ENCODE results near the gene RYR1.
A peak's percentile ranks its signal among the peaks of the same experiment; 100 is the strongest.

Gene RYR1

GRCh38 chr19:38385057-38385803, 48.3 kb upstream of the RYR1 start:
- no peak overlapping the region for H3K27ac ChIP-seq (ENCODE audit: low read length)

GRCh38 chr19:38385804-38386257, 47.7 kb upstream of the RYR1 start:
- Histone ChIP-seq H3K36me3 (ENCODE audit: insufficient read depth, low read length) (peaks cover 43% of the 10 kb centered on the region), H3K9me3 (ENCODE audit: insufficient read depth, low read length, severe bottlenecking) (no peaks in the 10 kb centered on the region), H3K4me1 (ENCODE audit: insufficient read depth, low read length) (peaks cover 59% of the 10 kb centered on the region), H3K9ac (ENCODE audit: low read depth, low read length) (no peak overlapping the region), H3K27ac (ENCODE audit: low read length) (no peak overlapping the region), H3K4me2 (ENCODE audit: insufficient read depth, low read length) (peak overlapping the region; percentile 100), H3K27me3 (ENCODE audit: insufficient read depth, low read length, poor library complexity) (no peaks in the 10 kb centered on the region), H2AFZ (ENCODE audit: low read depth, low read length) (no peak overlapping the region), H3K79me2 (ENCODE audit: insufficient read depth, low read length) (no peaks in the 10 kb centered on the region; the same call in 1 of the 2 replicates), H4K20me1 (ENCODE audit: insufficient read depth, low read length) (peaks cover 41% of the 10 kb centered on the region), H3K4me3 (ENCODE audit: low read depth in 1 of 2, low read length in 2 of 2) (no peak overlapping the region)
- TF ChIP-seq, protein P1, sequence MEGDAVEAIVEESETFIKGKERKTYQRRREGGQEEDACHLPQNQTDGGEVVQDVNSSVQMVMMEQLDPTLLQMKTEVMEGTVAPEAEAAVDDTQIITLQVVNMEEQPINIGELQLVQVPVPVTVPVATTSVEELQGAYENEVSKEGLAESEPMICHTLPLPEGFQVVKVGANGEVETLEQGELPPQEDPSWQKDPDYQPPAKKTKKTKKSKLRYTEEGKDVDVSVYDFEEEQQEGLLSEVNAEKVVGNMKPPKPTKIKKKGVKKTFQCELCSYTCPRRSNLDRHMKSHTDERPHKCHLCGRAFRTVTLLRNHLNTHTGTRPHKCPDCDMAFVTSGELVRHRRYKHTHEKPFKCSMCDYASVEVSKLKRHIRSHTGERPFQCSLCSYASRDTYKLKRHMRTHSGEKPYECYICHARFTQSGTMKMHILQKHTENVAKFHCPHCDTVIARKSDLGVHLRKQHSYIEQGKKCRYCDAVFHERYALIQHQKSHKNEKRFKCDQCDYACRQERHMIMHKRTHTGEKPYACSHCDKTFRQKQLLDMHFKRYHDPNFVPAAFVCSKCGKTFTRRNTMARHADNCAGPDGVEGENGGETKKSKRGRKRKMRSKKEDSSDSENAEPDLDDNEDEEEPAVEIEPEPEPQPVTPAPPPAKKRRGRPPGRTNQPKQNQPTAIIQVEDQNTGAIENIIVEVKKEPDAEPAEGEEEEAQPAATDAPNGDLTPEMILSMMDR (IDR thresholded peaks at IDR 0.05; ENCODE audit: borderline replicate concordance, extremely low read depth, low read length, poor library complexity, severe bottlenecking), result no peak
- no peak for TF ChIP-seq EZH2 (IDR thresholded peaks at IDR 0.05; ENCODE audit: borderline replicate concordance, low read depth, low read length, severe bottlenecking)
- ATAC-seq (ENCODE audit: insufficient read depth, low read depth) (no peak), DNase-seq (no peak)

More at GRCh38 chr19:38385057-38385803, 48.3 kb upstream of the RYR1 start:
- Histone ChIP-seq H3K4me3 (ENCODE audit: low read depth in 1 of 2, low read length in 2 of 2) (no peak overlapping the region), H3K79me2 (ENCODE audit: insufficient read depth, low read length) (no peaks in the 10 kb centered on the region; the same call in 1 of the 2 replicates), H4K20me1 (ENCODE audit: insufficient read depth, low read length) (peaks cover 45% of the 10 kb centered on the region), H3K9me3 (ENCODE audit: insufficient read depth, low read length, severe bottlenecking) (no peaks in the 10 kb centered on the region), H3K9ac (ENCODE audit: low read depth, low read length) (no peak overlapping the region), H3K4me1 (ENCODE audit: insufficient read depth, low read length) (peaks cover 59% of the 10 kb centered on the region), H2AFZ (ENCODE audit: low read depth, low read length) (no peak overlapping the region), H3K36me3 (ENCODE audit: insufficient read depth, low read length) (peaks cover 49% of the 10 kb centered on the region), H3K27me3 (ENCODE audit: insufficient read depth, low read length, poor library complexity) (no peaks in the 10 kb centered on the region), H3K4me2 (ENCODE audit: insufficient read depth, low read length) (no peak overlapping the region; the same call in 1 of the 2 replicates)
- DNase-seq (no peak), ATAC-seq (ENCODE audit: insufficient read depth, low read depth) (no peak)
- TF ChIP-seq, protein P1 (IDR thresholded peaks at IDR 0.05; ENCODE audit: borderline replicate concordance, extremely low read depth, low read length, poor library complexity, severe bottlenecking), result no peak
- no peak for TF ChIP-seq EZH2 (IDR thresholded peaks at IDR 0.05; ENCODE audit: borderline replicate concordance, low read depth, low read length, severe bottlenecking)

DNA sequence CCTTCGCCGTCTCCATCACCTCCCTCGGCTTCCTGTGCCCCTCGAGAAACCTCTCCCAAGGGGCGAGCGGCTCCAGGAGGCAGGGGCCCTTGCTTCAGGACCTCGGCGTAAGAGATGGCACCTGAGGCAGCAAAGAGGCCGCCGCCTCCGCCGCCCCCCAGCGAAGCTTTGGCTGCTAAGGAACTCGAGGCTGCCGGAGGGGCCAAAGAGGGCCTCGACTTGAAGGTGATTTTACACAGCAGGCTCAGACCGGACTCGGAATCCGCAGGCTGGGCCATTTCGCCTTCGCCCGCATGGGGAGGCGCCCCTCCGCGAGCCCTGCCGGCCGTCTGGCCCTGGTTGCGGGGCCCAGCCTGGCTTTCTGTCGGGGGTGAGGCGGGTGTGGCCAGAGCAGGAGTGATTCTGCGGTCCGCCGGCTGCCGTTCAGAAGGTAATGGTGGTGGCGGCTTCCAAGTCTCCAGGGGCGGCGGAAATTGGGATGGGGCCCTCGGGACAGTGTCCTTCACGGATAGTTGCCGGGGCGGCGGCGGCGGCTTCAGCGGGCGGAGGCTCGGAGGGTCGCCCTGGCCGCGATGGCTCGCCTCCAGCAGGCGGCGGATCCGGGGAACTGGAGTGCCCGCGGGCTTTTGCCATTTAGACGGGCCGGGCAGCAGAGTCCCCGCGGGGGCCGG, 47.1 kb upstream of the RYR1 start:
- Histone ChIP-seq H3K36me3 (ENCODE audit: insufficient read depth, low read length) (peaks cover 37% of the 10 kb centered on the region), H3K27me3 (ENCODE audit: insufficient read depth, low read length, poor library complexity) (no peaks in the 10 kb centered on the region), H3K9ac (ENCODE audit: low read depth, low read length) (peak overlapping the region; percentile 58; the same call in 1 of the 2 replicates), H3K4me2 (ENCODE audit: insufficient read depth, low read length) (peak overlapping the region; percentile 100), H3K4me1 (ENCODE audit: insufficient read depth, low read length) (peaks cover 57% of the 10 kb centered on the region), H2AFZ (ENCODE audit: low read depth, low read length) (no peak overlapping the region), H3K4me3 (ENCODE audit: low read depth in 1 of 2, low read length in 2 of 2) (peak overlapping the region in 1 of 2 experiments; percentile 88; a peak in 2 of 4 replicates), H3K27ac (ENCODE audit: low read length) (no peak overlapping the region), H3K9me3 (ENCODE audit: insufficient read depth, low read length, severe bottlenecking) (no peaks in the 10 kb centered on the region), H3K79me2 (ENCODE audit: insufficient read depth, low read length) (no peaks in the 10 kb centered on the region; the same call in 1 of the 2 replicates), H4K20me1 (ENCODE audit: insufficient read depth, low read length) (peaks cover 35% of the 10 kb centered on the region)
- DNase-seq, result no peak
- no peak for ATAC-seq (ENCODE audit: insufficient read depth, low read depth)
- TF ChIP-seq EZH2 (IDR thresholded peaks at IDR 0.05; ENCODE audit: borderline replicate concordance, low read depth, low read length, severe bottlenecking), result no peak
- TF ChIP-seq, protein P1 (IDR thresholded peaks at IDR 0.05; ENCODE audit: borderline replicate concordance, extremely low read depth, low read length, poor library complexity, severe bottlenecking), result no peak

All from DND-41 (cell line).